Amniotic stem cell (primary cell): ENCODE measurements around the gene CD109.
"Not testable (repeated sequence)": the region's sequence is repeated elsewhere in the genome, so short reads cannot be mapped to it uniquely, and the experiment has no call there.

Experiments
- DNase-seq: peaks from one replicate; lab custom pipeline; 2025; lab: John Stamatoyannopoulos, UW

Gene CD109

DNA sequence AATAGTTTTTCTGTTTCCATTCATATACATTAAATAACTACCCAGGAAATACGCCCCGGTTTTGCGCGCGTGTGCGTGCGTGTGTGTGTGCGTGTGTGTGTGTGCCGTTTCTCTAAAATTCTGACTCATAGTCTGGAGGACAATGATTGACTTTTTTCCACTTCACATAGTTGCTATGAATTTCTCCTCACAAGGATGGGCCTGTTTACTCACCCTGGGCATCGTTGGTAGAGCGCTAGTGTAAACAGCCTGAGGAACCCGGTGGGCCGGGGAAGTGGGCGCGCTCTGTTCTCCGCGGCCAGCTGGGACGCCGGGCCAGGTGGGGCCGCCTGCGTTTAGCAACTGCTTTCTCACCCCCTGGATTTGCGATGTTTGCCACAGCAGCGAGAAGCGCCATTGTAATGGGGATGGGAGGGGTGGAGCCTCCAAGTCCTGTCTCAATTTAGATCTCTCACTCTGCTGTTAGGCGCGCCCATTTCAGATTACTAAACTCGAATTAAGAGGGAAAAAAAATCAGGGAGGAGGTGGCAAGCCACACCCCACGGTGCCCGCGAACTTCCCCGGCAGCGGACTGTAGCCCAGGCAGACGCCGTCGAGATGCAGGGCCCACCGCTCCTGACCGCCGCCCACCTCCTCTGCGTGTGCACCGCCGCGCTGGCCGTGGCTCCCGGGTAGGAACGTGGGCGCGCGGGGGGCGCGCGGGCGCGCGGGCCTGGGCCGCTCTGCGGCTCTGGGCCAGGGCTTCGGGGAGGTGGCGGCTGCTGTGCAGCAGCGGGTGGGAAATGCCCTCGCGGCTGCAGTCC, at the start of gene CD109:
Gene CD109, plus strand, starts transcription at position 585 of the 803 bp plus-strand sequence. Its CDS starts 13 bp downstream, at position 598.
- no peak for DNase-seq

DNA sequence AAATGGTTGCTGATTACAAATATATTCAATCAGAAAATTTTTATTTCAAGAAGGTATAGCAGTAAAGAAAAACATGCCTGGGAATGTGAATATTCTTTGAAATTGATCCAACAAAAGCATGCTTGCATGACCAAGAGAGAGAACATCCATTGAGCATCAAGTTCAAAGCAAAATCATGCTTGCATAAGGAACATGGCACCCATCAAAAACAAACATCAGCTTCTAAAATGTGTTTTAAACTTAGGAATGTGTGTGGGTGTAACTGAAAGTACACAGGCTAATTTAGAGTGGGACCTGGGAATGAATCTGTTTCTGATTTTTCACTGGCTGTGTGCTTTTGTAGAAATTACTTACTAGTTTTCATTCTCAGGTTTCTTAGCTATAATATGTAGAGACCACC, 47.8 kb upstream of the CD109 start:
- DNase-seq: no peak

DNA sequence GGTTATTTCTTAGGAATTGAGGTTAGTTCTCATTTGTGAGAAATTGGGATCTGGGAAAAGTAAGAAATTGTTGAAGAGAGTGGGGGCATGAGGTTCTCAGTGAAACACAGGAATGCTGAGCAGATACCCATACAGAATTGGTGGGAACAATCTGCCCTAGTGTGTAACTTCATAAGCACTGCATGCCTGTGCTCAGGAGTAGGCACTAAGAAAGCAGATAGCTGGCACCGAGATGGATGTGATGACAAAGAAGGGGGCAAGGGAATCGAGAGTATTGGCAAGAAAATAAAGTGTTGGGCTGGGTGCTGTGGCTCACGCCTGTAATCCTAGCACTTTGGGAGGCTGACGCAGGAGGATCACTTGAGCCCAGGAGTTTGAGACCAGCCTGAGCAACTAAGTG, 46.2 kb upstream of the CD109 start:
- no peak for DNase-seq

DNA sequence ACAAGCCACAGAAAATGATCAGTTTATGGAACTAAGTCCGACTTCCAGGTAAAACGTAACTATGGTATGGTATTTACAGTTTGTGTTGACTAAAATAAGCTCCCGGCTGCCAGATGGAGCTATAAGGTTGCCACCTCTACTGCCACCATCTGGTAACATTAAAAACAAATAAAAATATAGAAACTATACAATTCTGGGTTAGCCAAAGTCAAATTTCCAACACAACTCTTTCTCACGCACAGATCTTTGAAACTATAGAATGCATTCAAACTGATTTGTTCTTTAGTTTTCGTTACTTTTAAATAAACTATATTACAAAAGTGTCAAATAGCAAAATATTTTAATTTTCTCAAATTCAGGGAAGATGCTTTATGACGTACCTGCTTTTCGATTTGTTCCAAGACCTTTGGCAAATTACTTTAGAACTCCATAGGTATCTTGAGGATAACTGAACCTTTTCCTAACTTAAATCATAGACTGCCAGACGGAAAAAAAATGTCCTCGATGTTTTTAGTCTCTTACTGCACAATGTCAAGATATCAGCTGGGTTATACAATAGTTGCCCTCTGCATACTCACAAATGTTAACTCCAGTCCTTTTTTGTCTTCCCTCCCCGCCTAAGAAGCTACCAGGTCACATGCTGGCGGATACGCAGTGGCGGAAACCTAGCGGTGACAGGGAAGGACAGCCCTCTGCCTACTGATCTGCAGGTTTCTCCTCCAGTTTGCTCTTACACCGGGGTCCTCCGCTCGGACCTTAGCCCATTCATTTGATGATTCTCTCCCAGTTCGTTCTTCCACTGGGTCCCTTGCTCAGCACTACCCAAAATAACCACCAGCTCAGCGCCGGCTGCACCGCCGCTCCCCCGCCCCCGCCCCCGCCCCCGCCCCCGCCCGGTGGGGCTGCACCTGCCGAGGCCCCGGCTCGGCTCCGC, 43.1 kb upstream of the CD109 start:
- no peak for DNase-seq

DNA sequence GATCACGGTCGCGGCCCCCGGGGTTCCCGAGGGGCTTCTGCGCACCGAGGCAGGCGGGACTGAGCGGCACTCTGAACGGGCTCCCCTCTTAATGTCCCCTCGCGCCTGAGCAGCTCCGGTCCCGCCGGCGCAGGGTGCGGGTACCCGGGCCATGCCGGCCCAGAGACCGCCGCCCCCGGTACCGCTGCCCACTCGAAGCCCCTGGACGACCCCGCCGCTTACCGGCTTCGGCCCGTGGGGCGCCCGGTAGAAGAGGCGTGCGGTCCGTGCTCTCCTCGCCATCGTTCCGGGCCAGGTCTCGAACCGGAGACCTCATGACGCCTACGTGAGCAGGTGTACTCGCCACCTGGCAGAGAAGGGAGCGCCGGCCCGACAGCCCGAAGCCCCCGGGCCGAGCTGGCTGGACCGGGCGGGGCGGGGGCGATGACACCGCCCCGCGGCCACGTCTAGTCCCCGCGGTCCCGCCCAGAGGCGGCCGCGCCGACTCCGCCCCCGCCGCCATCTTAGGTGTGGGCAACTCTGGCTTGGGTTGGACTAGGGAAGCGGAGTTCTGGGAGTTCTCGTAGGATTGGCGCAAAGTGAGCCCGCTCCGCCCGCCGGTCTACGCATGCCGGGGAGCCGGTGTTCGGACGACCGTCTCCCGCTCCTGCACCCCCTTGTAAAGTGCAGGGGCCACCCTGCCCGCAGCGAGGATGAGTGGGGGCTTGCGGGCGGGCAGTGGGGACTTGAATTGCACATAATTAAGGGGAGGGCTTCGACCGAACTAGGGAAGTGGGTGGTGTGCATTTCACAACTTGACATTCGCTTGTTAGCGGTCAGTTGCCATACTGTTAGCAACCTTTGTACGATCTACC, 42.2 kb upstream of the CD109 start, which contains the start of gene SLC17A5:
Gene SLC17A5, minus strand, starts transcription at position 422 of the 854 bp plus-strand sequence. Its CDS starts 106 bp downstream, at position 316.
- peak; percentile 86 for DNase-seq

DNA sequence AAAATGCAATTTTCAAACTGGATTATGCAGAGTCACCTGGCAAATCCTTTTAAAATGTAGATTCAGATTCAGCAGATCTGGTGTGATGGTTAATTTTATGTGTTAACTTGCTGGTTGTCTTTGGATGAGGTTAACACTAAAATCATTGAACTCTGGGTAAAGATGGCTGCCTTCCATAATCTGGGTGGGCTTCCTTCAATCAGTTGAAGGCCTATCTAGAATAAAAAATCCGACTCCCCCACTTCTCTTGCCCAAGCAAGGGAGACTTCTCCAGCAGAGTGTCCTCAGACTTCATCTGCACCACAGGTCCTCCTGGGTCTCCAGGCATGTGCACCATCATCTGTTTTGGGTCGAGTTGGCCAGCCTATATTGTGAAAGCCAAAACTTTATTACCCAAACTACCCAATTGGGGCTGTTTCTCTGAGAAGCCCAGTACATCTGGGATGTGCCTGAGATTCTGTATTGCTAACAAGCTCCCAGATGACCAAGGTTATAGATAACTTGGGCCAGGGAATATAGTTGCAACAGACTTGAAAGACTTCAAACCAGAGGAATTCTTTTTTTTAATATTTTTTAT, 40.6 kb upstream of the CD109 start:
- DNase-seq: no peak

DNA sequence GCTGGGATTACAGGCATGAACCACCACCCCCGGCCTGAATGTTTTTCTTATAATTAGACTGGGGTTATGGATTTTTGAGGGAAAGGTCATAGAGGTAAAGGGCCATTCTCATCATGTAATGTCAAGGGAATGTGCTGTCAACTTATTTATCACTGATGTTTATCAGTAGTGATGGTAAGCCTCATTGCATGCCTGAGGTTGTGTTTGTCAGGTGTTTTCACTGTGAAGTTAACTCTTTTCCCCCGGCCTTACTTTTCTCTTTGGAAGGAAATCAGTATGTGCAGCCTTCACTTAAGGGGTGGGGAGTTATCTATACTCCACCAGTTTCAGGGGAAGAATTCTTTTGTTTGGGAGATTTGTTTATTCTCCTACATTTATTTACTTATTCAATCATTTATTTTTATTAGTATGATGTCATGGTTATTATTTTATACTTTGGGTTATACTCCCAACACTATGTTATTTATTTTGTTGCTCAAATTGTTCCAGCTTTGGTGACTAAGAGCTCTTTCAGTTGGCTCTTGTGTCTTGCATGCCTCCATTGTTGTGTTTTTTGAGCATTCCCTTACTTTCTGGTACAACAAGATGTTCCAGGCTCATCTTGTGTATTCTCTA, 39.4 kb upstream of the CD109 start:
- DNase-seq: no peak

DNA sequence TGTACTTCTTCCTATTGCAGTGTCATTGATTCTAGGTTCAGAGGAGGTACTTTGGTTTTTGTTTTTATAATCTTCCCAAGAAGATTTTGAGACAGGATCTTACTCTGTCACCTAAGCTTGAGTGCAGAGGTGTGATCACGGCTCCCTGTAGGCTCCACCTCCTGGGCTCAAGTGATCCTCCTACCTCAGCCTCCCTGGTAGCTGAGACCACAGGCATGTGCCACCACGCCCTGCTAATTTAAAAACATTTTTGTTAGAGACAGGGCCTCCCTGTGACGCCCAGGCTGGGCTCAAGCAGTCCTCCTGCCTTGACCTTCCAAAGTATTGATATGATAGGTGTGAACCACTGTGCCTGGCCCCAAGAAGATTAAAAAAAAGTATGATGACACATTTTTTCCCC, 38.8 kb upstream of the CD109 start:
- no peak for DNase-seq

DNA sequence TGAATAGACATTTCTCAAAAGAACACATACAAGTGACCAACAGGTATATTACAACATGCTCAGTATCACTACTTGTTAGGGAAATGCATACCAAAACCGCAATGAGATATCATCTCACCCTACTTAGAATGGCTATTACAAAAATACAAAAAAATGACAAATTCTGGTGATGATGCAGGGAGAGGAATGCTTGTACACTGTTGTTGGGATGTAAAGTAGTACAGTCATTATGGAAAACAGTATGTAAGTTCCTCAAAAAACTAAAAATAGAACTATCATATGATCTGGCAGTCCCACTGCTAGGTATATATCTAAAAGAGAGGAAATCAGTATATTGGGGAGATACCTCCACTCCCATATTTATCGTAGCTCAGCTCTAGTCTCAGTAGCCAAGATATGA, 31.3 kb upstream of the CD109 start:
- DNase-seq: no peak

DNA sequence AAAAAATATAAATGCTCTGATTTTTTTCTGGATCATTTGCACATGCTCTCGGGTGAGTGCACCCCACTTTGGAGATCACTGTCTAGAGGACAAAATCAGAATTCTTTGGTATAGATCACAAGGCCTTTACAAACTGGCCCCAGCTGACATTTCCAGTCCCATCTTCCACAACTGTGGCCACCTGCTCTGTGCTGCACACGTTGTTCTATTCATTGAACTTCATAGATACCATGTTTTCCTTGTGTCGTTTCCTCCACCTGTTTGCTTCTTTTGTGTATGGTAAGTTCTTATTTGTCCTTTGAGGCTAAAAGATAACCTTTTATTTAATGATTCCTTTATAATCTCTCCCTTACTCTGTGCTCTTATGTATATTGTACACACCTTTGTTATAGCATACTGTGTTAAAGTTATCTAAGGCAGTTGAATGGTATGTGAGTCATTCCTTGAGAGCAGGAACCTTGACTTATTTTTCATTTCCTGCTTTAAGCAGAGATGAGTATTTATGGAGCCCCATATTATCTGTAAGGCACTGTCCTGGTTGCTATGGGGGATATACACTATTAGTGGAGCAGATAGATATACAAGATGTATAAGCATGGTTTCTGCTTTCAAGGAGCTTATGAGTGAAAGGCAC, 30.2 kb upstream of the CD109 start:
- DNase-seq: no peak

DNA sequence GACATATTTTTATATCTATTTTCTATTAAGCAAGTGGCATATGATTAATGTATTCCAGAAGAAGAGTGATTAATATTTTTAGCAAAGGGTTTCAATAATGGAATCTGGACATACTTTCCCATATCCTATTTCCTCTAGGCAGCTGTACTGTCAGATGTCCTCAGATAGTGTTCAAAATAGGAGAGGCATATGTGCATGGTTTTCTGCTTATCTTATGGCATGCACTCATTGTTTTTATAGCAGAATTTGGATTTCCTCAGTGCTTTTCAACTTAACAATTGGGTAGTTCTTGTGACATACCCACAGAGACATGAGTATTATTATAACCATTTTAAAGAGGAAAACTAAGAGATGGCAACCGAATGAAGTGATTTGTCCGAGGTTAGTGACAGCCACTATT, 29.6 kb upstream of the CD109 start:
- DNase-seq: no peak

DNA sequence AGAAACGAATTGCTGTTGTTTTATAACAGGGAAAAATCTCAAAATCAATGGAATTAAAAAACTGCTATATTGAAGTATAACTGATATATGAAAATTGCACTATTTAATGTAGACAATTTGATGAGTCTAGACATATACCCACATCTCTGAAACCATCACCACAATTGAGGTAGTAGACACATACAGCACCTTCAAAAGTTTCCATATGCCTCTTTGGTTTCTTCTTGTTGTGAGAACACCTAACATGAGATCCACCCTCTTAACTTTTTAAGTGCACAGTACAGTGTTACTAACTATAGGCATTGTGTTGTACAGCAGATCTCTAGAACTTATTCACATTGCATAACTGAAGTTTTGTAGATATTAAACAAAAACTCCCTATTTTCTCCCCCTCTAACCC, 28.2 kb upstream of the CD109 start:
- DNase-seq: no peak

DNA sequence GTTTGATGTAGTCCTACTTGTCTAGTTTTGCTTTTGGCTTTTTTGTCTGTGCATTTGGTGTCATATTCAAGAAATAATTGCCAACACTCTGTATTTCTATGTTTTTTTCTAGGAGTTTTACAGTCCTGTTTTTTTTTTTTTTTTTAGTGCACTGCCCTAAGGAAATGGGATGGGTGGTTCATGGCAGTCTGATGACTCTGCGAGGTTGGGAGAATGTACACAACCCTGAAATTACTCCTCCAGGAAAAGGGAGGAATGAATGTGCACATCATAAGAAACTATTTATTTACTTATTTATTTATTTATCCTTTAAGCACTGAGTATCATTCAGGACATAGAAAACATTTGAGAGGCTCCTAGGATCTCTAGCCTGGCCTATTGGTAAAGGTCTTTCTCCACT, 27.0 kb upstream of the CD109 start:
- DNase-seq: no peak

DNA sequence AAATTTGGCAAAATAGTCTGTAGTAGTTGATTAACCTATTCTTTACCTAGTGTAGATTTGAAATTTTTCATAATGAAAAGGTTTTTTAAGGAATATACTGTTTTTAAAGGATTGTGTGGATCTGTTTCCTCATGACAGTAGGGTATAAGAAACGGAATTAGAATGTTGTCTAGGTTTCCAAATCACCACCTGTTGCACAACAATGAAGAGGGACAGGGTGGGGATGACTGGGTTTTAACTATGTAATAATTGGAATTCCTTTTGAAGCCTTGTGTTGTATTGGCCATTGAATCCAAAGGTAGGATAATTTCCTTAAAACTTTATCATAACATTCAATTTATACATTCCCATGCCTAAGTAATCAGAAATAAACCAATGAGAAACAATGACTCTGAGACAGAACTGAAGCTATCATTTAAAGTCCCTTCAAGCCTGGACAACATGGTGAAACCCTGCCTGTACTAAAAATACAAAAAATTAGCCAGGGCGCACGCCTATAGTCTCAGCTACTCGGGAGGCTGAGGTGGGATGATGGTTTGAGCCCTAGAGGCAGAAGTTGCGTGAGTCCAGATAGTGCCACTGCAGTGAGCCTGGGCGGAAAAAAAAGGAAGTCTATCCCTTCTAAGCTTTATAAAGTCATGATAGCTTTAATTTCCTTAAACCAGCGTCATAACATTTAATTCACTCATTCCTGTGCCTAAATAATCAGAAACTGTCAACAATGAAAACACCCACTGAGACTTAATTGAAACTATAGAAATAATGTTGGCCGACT, 23.9 kb upstream of the CD109 start:
- DNase-seq: no peak

DNA sequence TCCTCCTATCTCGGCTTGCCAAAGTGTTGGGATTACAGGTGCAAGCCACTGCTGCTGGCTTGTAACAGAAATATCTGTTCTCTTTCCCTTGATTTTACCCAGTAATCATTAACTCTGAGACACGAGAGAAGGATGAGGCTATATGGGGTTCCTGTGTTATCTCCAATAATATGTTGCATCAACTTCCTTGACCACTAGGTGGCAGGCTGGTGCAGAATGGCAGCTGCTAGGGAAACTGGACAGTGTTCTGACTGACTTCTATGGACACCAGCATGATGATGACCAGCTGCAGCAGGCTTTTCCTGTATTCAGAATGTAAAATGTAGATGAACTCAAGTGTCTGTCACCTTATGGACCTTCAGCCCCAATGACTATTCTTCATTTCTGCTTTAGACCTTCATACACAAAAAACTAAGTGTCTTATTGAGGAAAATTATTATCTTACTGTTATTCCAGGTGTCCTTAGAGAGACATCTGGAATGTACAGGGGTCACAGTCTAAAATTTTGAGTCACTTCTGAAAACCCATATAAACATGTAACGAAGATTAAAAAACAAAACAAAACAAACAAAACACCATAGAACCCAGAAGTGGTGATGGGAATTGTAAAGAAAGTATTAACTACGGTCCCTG, 20.4 kb upstream of the CD109 start:
- peak; percentile 63 for DNase-seq

DNA sequence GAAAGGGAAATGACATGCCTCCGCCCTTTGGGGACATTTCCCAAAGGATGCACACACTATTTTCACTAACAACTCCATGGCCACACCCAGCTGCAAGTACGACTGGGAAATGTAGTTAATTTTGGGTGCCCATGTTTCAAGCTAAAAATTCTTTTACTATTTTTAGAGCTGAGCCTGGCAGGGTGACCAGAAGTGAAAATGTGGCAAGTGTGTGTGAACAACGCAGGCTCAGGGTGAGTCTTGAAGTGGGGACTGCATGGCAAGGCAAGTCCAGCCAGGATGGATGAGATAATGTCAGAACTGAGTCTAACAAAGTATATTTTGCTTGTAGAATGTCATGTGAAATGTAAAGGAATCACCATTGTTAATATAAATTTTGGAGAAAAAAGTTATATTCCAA, 17.0 kb upstream of the CD109 start:
- no peak for DNase-seq

DNA sequence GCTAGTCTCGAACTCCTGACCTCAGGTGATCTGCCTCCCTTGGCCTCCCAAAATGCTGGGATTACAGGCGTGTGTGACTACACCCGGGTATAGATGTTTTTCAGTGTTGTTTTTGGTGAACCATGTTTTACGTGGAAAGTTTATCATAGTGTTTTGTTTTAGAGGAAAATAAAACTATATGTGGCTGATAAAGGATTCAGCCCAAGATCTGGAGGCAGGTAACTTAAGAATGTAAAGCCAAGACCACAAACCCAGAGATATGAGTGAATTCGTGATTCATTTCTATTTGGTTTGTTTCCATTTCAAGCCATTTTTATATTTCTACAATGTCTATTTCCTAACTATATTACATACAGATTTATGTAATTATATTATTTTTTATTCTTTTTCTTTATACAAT, 16.2 kb upstream of the CD109 start:
- not testable (repeated sequence) for DNase-seq

DNA sequence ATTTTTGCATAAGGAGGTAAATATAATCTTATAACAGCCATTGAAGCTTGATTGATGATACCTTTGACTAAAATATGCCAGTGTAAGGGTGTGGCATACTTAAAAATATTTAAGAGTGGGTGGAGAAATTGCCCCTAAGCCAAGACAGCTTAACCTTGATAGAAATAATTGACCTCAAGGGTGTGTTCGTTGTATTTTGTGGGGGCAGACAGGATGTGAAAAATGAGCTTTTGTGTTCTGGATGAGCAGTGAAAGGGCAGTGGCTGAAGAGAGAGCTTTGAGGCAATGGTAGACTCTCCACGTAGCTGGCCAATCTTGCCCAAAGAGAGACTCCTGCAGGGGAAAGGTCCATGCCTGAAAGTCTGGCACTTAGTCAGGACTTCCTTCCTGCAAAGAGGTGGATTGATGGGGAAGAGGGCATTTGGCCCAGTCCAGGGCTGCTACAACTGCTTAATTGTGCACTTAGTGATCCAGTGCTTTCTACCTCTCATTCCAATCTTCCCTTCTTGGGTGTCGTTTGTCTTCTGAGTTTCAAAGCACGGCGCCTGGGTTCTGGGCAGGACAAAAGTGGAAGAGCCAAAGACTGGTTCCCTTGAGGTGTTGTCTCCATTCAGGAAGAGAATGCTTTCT, 15.6 kb upstream of the CD109 start:
- DNase-seq: no peak

DNA sequence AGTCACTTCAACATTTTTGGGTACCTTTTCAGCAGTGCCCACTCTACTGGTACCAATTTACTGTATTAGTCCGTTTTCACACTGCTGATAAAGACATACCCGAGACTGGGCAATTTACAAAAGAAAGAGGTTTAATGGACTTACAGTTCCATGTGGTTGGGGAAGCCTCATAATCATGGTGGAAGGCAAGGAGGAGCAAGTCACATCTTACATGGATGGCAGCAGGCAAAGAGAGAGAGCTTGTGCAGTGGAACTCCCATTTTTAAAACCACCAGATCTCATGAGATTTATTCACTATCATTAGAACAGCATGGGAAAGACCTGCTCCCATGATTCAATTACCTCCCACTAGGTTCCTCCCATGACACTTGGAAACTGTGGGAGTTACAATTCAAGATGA, 12.4 kb upstream of the CD109 start:
- DNase-seq: not testable (repeated sequence)
